Ascending aorta (tissue), 2 donors: ENCODE data around the gene MAGEL2. TPM values are rescaled to one million over a fixed set of nuclear protein-coding genes. Genes with fewer than 3 reads are reported as not detected.

Source experiments
- DNase-seq, 2 donors: peaks; one replicate each; pipeline ENCODE4 v3.0.0-alpha.2; 2019; ENCODE audit warnings: low spot score in 2 of 2
- H3K27ac ChIP-seq, 2 donors: fragments of 200-600 bp; sonication (generic); one replicate each; pipeline ENCODE4 v1.5.1; 2016 to 2017; ENCODE audit warnings: mild to moderate bottlenecking in 1 of 2
- H3K27me3 ChIP-seq: fragments of 200-600 bp; sonication (generic); one replicate; pipeline ENCODE4 v1.5.1; 2017
- H3K36me3 ChIP-seq, 2 donors: fragments of 200-600 bp; sonication (generic); one replicate each; pipeline ENCODE4 v1.5.1; 2016
- H3K4me1 ChIP-seq, 2 donors: fragments of 200-600 bp; sonication (generic); one replicate each; pipeline ENCODE4 v1.5.1; 2016 to 2017; ENCODE audit warnings: mild to moderate bottlenecking in 1 of 2
- H3K4me3 ChIP-seq, 2 donors: fragments of 200-600 bp; sonication (generic); one replicate each; pipeline ENCODE4 v1.5.1; 2016 to 2017; ENCODE audit warnings: mild to moderate bottlenecking in 1 of 2
- H3K9me3 ChIP-seq, 2 donors: fragments of 200-600 bp; sonication (generic); one replicate each; pipeline ENCODE4 v1.5.1; 2016
- CTCF ChIP-seq, 3 experiments: fragments of 200-600 bp in 2 of 3; fragments of 450-650 bp in 1 of 3; sonication (generic) in 2 of 3; IDR thresholded peaks; one replicate each; pipeline ENCODE4 v1.5.1; 2016 to 2019; ENCODE audit warnings: antibody characterized with exemption in 3 of 3, mild to moderate bottlenecking in 1 of 3, moderate library complexity in 1 of 3
- intact Hi-C: fragments of 100-400 bp; cut with DNase I; formaldehyde crosslinking; loops from one replicate; pipeline ENCODE4 v1.15.1; 2023
- total RNA-seq: library from RNA; depleted of rRNA; stranded (reverse); fragments of >200 nt; gene quantifications from one replicate; pipeline ENCODE4 v1.1.0, GENCODE V29; 2016

MAGEL2 gene
- total RNA-seq: 0.11 TPM

- no peak for DNase-seq
These were observed at the start of gene MAGEL2 for GRCh38 chr15:23647421-23648370. Gene MAGEL2 (minus strand): TSS chr15:23647867. CDS start chr15:23647742, 125 bp downstream.

GRCh38 chr15:23695282-23695681 is 47.6 kb upstream of the MAGEL2 start:
- H3K36me3 ChIP-seq: no peaks in the 10 kb centered on the region
- no peak for DNase-seq
- intact Hi-C loops: no loop called here
- no peaks in the 10 kb centered on the region for H3K27me3 ChIP-seq
- no peaks in the 10 kb centered on the region for H3K4me1 ChIP-seq
- no peak for TF ChIP-seq CTCF (IDR thresholded peaks at IDR 0.05)
- H3K4me3 ChIP-seq: no peak overlapping the region
- H3K9me3 ChIP-seq: no peaks in the 10 kb centered on the region
- H3K27ac ChIP-seq: no peak overlapping the region

More at GRCh38 chr15:23647421-23648370, at the start of gene MAGEL2:
- H3K4me1 ChIP-seq: no peaks in the 10 kb centered on the region
- H3K27me3 ChIP-seq: no peaks in the 10 kb centered on the region
- H3K4me3 ChIP-seq: peak within 1 kb of the TSS; percentile 31 to 58
- H3K36me3 ChIP-seq: no peaks in the 10 kb centered on the region
- intact Hi-C loops: loop anchor here (5.0 kb wide), 1 partner anchor 40 kb away; the partner anchor contains the start of gene NDN
- no peak within 1 kb of the TSS for H3K27ac ChIP-seq
- no peaks in the 10 kb centered on the region for H3K9me3 ChIP-seq
- no peak for TF ChIP-seq CTCF (IDR thresholded peaks at IDR 0.05)

GRCh38 chr15:23694592-23694991 is 46.9 kb upstream of the MAGEL2 start:
- no peak for TF ChIP-seq CTCF (IDR thresholded peaks at IDR 0.05)
- H3K27ac ChIP-seq: no peak overlapping the region
- H3K4me3 ChIP-seq: no peak overlapping the region
- no peaks in the 10 kb centered on the region for H3K4me1 ChIP-seq
- DNase-seq: no peak
- intact Hi-C loops: no loop called here
- no peaks in the 10 kb centered on the region for H3K27me3 ChIP-seq
- no peaks in the 10 kb centered on the region for H3K36me3 ChIP-seq
- H3K9me3 ChIP-seq: no peaks in the 10 kb centered on the region

- no peak for TF ChIP-seq CTCF (IDR thresholded peaks at IDR 0.05)
- no peaks in the 10 kb centered on the region for H3K4me1 ChIP-seq
- H3K36me3 ChIP-seq: no peaks in the 10 kb centered on the region
- H3K27me3 ChIP-seq: no peaks in the 10 kb centered on the region
- no peak for DNase-seq
- H3K9me3 ChIP-seq: no peaks in the 10 kb centered on the region
- no peak overlapping the region for H3K27ac ChIP-seq
- intact Hi-C loops: no loop called here
- H3K4me3 ChIP-seq: no peak overlapping the region
These were observed 42.8 kb upstream of the MAGEL2 start for GRCh38 chr15:23690450-23690852.

GRCh38 chr15:23690015-23690414 is 42.3 kb upstream of the MAGEL2 start:
- no peaks in the 10 kb centered on the region for H3K4me1 ChIP-seq
- intact Hi-C loops: no loop called here
- H3K9me3 ChIP-seq: no peaks in the 10 kb centered on the region
- H3K27me3 ChIP-seq: no peaks in the 10 kb centered on the region
- no peaks in the 10 kb centered on the region for H3K36me3 ChIP-seq
- no peak overlapping the region for H3K4me3 ChIP-seq
- DNase-seq: no peak
- no peak overlapping the region for H3K27ac ChIP-seq
- TF ChIP-seq CTCF (IDR thresholded peaks at IDR 0.05): no peak
